ENCODE results near the gene FHOD3. TPM values are rescaled to one million over a fixed set of nuclear protein-coding genes. Genes with fewer than 3 reads are reported as not detected.

Gene FHOD3
- total RNA-seq, 1 donor from 2014 or later = 346 TPM

GRCh38 chr18:36597636-36598035 lies 300.1 kb downstream of the FHOD3 start:
- no peaks in the 10 kb centered on the region for H3K36me3 ChIP-seq
- no peaks in the 10 kb centered on the region for H3K9me3 ChIP-seq (replicated peaks)
- no peak overlapping the region for H3K4me3 ChIP-seq
- TF ChIP-seq, protein P1, sequence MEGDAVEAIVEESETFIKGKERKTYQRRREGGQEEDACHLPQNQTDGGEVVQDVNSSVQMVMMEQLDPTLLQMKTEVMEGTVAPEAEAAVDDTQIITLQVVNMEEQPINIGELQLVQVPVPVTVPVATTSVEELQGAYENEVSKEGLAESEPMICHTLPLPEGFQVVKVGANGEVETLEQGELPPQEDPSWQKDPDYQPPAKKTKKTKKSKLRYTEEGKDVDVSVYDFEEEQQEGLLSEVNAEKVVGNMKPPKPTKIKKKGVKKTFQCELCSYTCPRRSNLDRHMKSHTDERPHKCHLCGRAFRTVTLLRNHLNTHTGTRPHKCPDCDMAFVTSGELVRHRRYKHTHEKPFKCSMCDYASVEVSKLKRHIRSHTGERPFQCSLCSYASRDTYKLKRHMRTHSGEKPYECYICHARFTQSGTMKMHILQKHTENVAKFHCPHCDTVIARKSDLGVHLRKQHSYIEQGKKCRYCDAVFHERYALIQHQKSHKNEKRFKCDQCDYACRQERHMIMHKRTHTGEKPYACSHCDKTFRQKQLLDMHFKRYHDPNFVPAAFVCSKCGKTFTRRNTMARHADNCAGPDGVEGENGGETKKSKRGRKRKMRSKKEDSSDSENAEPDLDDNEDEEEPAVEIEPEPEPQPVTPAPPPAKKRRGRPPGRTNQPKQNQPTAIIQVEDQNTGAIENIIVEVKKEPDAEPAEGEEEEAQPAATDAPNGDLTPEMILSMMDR (IDR thresholded peaks at IDR 0.05; ENCODE audit: borderline replicate concordance) = no peak
- intact Hi-C loops (cut with micrococcal nuclease) = no loop called here
- no peak for DNase-seq
- H3K27me3 ChIP-seq (ENCODE audit: low read depth) = no peaks in the 10 kb centered on the region
- H3K4me1 ChIP-seq = peaks cover 21% of the 10 kb centered on the region
- no peak overlapping the region for H3K27ac ChIP-seq (replicated peaks)

DNA sequence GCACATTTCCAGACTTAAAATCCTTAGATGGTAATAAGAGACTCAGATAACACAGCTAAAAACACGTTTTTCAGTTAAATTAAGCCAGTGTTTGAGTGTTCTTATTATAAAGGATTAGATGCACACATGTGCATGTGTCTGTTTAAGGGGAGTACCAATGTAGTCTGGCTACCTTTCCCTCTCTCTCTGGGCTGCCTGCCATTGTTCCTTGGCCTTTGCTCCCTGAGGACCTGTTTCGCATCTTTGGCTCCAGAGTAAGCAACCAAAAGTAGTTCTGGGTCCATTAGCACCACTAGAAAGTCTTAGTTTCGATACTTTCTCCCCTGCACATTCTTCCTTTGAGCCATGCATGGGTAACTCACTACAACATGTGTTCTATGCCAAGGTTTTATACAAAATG lies 303.0 kb downstream of the FHOD3 start:
- no peak for DNase-seq
- intact Hi-C loops (cut with micrococcal nuclease) = no loop called here
- Histone ChIP-seq H3K27me3 (ENCODE audit: low read depth) (no peaks in the 10 kb centered on the region), H3K27ac (replicated peaks) (no peak overlapping the region), H3K4me1 (peaks cover 32% of the 10 kb centered on the region), H3K4me3 (no peak overlapping the region), H3K9me3 (replicated peaks) (no peaks in the 10 kb centered on the region), H3K36me3 (no peaks in the 10 kb centered on the region)
- TF ChIP-seq, protein P1 (IDR thresholded peaks at IDR 0.05; ENCODE audit: borderline replicate concordance) = no peak

DNA sequence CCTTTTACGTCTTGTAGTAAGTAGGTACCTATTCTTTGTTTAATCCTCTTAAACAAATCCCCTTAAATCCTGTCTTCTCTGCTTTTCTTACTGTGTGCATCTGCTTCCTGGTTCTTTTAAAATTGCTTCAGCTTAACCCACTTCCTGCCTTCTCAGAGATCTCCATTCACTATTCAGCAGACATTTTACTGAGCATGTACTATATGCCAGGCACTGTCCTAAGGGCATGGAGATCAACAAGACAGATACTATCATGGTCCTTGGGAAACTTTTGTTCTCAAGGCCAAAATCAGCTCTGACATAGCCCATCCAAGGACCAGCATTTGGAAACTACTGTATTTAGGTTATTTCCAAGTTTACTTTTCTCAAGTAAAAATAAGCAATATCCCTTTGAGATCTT lies 303.8 kb downstream of the FHOD3 start:
- H3K27ac ChIP-seq (replicated peaks) = no peak overlapping the region
- TF ChIP-seq, protein P1 (IDR thresholded peaks at IDR 0.05; ENCODE audit: borderline replicate concordance) = no peak
- intact Hi-C loops (cut with micrococcal nuclease) = no loop called here
- DNase-seq = no peak
- no peaks in the 10 kb centered on the region for H3K36me3 ChIP-seq
- peaks cover 33% of the 10 kb centered on the region for H3K4me1 ChIP-seq
- H3K9me3 ChIP-seq (replicated peaks) = no peaks in the 10 kb centered on the region
- no peak overlapping the region for H3K4me3 ChIP-seq
- H3K27me3 ChIP-seq (ENCODE audit: low read depth) = no peaks in the 10 kb centered on the region

DNA sequence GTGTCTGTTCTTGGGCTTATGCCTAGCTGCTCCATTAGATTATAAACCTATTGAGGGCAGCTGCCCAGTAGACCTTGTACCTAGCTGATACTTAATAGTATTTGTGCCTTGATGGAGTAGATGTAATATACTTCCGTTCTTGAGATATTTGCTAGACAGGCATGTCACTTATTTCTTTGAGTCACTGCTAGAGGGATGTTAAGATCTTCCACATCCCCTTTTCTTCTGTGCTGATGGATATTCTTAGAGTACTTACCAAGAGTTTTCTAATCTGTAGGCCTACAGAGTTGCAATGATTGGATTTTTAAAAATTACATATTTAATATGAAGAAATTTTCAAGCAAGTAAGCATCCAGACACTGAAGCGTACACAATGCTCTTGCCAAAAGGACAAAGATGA lies 304.6 kb downstream of the FHOD3 start:
- H3K36me3 ChIP-seq = no peaks in the 10 kb centered on the region
- intact Hi-C loops (cut with micrococcal nuclease) = no loop called here
- TF ChIP-seq, protein P1 (IDR thresholded peaks at IDR 0.05; ENCODE audit: borderline replicate concordance) = no peak
- no peaks in the 10 kb centered on the region for H3K9me3 ChIP-seq (replicated peaks)
- no peaks in the 10 kb centered on the region for H3K27me3 ChIP-seq (ENCODE audit: low read depth)
- H3K4me3 ChIP-seq = no peak overlapping the region
- H3K27ac ChIP-seq (replicated peaks) = no peak overlapping the region
- no peak for DNase-seq
- peaks cover 33% of the 10 kb centered on the region for H3K4me1 ChIP-seq

DNA sequence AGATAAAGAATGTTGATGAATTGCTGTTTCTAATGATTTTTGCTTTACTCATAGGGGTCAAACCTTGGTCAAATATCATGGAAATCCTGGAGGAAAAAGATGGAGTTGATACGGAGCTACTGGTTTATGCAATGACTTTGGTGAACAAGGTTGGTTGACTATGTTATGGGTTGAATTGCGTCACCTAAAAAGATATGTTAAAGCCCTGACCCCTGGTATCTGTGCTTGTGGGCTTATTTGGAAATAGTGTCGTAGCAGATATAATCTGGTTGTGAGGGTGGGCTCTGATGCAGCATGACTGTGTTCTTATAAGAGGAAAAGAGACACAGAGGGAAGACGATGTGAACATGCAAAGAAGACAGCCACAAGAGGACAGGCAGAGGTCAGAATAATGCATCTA lies 305.1 kb downstream of the FHOD3 start:
- H3K36me3 ChIP-seq = no peaks in the 10 kb centered on the region
- intact Hi-C loops (cut with micrococcal nuclease) = no loop called here
- H3K9me3 ChIP-seq (replicated peaks) = no peaks in the 10 kb centered on the region
- peaks cover 33% of the 10 kb centered on the region for H3K4me1 ChIP-seq
- H3K27ac ChIP-seq (replicated peaks) = no peak overlapping the region
- DNase-seq = no peak
- no peaks in the 10 kb centered on the region for H3K27me3 ChIP-seq (ENCODE audit: low read depth)
- no peak overlapping the region for H3K4me3 ChIP-seq
- TF ChIP-seq, protein P1 (IDR thresholded peaks at IDR 0.05; ENCODE audit: borderline replicate concordance) = no peak

- no peak for DNase-seq
- Histone ChIP-seq H3K4me1 (peaks cover 50% of the 10 kb centered on the region), H3K9me3 (replicated peaks) (no peaks in the 10 kb centered on the region), H3K27ac (replicated peaks) (no peak overlapping the region), H3K36me3 (peaks cover 11% of the 10 kb centered on the region), H3K27me3 (ENCODE audit: low read depth) (no peaks in the 10 kb centered on the region), H3K4me3 (no peak overlapping the region)
- TF ChIP-seq, protein P1 (IDR thresholded peaks at IDR 0.05; ENCODE audit: borderline replicate concordance) = no peak
- intact Hi-C loops (cut with micrococcal nuclease) = no loop called here
Measured at GRCh38 chr18:36608107-36608506, 310.6 kb downstream of the FHOD3 start.

Data from left ventricle myocardium inferior (tissue), 1 donor.